Caki2 (cell line): ENCODE data around the gene ST6GALNAC3. TPM values are rescaled to one million over a fixed set of nuclear protein-coding genes. Genes with fewer than 3 reads are reported as not detected.
A peak's percentile ranks its signal among the peaks of the same experiment; 100 is the strongest.

Experiments used
- DNase-seq: peaks from one replicate; pipeline ENCODE4 v3.0.0-alpha.2; 2015; ENCODE audit warnings: low read depth
- in situ Hi-C: cut with HindIII; loops from 2 replicates; pipeline ENCODE4 v1.10.0; 2016; ENCODE audit warnings: low sequenced_read_pairs, low pct_unique_long_range_greater_than_20kb, mixed read lengths
- total RNA-seq: library from RNA; depleted of rRNA; stranded (reverse); fragments of >200 nt; shearing (Covaris generic); gene quantifications from 2 replicates; pipeline ENCODE4 v1.2.3, GENCODE V29; 2014; ENCODE audit warnings: low replicate concordance

The ST6GALNAC3 gene
- total RNA-seq, 1 experiment from 2014 or later = 0.81 TPM

DNA sequence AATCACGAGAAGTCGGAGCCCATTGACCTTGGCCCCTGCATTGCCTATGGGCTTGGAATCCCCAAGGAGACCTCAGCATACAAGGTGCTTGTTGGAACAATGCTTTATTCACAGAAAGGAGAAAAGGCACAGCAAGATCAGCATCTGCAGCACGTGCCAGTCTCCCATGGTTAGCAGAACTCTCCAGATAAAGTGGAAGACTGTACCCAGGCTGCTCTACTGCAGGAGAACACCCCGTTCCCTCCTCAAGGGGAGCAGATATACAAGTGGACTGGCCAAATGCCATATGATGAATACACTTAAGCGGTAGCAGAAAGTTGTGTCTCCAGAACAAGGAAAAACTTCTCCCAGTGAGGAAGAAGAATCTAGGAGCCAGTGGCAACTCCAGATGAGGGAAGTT, 53.5 kb downstream of the ST6GALNAC3 start:
- DNase-seq = no peak
- in situ Hi-C loops = no loop called here

DNA sequence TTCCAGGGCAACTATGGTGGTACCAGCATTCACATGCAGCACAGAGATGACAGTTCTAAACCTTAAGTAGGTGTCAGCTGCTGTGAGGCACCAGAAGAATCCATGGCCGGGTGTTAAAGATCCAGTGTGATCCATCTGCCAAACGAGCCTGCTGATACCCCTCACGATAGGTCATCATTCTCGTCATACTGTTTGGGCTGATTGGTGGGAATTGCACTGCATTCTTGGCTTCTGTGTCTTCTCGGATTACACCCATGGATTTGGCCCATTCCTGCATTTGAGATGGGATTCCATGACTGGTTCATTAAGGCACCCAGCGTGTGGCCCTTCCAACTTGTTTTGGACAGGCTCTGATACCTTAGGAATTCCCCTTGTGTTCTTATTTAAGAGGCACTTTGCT, 55.2 kb downstream of the ST6GALNAC3 start:
- no peak for DNase-seq
- in situ Hi-C loops = no loop called here

DNA sequence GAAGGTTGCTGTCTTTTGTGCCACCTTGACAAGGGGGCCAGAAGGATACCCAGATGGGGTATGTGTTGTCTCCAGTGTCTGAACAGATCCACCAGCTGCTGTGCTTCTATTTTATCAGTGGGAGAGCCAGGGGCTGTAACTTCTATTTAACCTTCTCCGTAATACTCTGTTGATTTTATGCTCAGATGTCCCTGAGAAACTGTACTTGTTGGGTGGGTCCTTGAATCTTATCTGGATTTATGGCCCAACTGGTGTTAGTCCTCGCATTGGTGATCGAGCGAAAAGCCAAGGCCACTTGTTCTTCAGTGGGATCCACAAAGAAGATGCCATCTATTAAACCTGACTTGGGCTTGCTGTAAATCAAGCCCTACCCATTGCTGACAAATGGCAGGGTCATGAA, 56.4 kb downstream of the ST6GALNAC3 start:
- no peak for DNase-seq

DNA sequence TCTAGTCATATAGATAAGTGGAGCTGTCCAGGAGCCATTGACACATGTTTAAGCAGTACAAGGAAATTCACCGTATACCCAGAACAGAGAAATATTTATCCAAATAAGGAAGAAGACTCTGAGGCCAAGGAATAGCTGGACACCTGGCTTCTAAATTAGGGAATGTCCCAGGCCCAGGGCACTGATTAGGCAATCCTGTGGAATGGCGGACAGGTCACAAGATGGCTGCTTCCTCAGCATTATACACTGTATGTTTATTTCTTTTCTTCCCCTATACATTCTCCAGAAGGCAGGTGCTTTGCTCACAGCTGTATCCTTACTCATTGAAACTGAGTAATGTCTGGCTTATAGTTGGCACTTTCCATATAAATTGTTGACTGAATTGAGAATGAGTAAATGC, 59.4 kb downstream of the ST6GALNAC3 start:
- DNase-seq = no peak
- in situ Hi-C loops = no loop called here

More for the DNA sequence above, 56.4 kb downstream of the ST6GALNAC3 start:
- in situ Hi-C loops = no loop called here

DNA sequence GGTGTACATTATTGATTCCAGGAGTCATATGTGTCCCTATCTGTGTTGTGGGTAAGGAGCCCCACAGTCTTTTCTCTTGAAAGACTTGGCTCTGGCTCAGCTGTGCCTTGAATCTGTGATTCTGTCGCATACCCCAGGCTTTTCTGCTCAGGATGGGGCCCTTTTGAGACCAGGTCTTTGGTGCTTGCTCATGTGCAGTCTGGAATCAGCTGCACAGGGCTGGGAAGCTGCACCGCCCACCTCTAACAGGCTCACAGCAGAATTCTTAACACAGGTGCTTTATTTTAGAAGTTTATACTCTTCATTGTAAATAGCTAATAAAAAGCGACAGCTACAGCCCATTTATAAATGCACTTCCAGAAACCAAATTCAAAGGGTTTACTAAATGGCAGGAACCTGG, 61.3 kb downstream of the ST6GALNAC3 start:
- in situ Hi-C loops = no loop called here
- DNase-seq = no peak

DNA sequence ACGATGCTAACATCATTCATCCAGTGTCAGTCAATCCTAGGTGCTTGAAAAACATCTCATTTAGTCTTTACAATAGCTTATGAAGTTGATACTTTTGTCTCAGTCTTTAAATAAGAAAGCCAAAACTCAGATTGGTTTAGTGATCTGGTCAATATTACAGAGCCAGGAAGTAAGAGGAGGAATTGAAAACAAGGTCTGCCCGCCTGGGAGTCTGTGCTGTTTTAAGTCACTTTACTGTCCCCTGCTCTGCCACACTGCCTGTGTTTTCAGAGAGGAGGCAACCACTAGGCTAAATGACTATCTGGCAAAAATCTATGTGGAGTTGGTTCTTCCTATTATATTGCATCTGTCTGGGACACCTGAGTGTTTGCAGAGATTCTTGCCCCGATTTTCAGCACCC, 62.3 kb downstream of the ST6GALNAC3 start:
- in situ Hi-C loops = no loop called here
- DNase-seq = no peak

DNA sequence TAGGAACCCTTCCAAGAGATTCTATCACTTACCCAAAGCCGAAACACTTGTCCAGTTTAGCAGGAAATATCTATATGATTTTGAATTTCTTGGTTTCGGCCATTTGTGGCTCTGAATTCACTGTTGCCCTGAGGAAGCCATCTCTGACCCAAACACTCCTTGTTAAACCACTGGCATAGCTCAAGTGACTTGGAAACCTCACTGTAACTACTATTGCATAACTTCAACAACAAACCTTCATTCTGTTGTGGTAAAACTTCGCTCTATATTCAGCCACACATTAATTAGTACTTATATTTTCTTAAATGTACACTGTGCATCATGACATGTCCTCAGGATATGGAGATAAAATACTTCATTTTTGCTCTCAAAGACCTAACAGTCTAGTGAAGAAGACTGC, 63.2 kb downstream of the ST6GALNAC3 start:
- in situ Hi-C loops = no loop called here
- DNase-seq = no peak

DNA sequence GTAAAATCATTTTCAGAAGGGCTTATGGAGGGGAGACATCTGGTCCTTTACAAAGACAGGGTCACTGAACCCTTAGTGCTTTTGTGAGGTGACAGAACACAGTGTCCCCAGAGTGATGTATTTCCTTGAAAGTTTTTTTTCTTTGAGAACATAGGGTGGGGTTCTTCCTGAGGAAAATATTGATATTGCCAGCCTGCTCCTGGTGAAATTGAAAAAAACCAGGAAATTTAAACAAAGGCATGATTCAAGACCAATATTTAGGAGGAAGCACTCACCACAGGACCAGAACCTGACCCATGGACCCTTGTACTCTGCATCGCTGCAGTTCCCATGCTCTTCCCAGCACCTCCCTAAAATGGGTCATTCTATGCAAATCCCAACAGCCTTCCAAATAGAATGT, 63.7 kb downstream of the ST6GALNAC3 start:
- in situ Hi-C loops = no loop called here
- no peak for DNase-seq

DNA sequence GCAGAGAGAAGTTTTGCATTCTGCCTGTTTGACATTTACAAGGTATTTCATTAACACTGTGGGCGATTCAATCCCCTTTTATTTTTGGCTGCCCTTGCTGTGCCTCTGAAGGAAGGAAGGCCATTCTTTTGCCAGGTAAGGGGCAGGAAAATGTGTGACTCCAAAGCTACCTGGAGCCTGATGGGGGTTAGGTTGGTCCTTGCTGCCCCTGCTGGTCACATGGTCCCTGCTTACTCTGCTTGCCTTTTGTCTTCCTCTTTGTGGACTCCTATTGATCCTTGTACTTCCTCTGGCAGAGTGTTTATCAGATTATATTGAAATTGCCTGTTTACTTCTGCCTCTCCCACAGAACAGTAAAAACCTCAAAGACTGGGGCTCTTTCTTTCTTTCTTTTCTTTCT, 65.7 kb downstream of the ST6GALNAC3 start:
- no peak for DNase-seq
- in situ Hi-C loops = no loop called here

DNA sequence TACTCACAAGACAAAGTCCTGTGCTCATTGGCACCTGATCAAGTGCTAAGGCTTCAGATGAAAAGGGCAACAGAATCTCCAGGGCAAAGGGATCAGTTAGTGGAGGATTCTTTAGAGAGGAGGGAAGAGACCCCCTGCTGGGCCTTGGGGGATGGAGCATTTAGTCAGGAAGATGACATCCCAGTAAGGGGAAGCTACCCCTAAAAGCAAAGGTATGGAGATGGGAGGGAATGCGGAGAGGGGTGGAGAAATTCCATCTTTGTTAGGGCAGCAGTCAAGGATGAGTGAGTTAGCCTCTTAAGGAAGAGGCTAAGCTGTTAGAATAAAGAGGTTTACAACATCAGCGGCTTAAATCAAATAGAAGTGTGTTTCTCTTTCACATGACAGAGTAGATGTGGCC, 67.4 kb downstream of the ST6GALNAC3 start:
- in situ Hi-C loops = no loop called here

DNA sequence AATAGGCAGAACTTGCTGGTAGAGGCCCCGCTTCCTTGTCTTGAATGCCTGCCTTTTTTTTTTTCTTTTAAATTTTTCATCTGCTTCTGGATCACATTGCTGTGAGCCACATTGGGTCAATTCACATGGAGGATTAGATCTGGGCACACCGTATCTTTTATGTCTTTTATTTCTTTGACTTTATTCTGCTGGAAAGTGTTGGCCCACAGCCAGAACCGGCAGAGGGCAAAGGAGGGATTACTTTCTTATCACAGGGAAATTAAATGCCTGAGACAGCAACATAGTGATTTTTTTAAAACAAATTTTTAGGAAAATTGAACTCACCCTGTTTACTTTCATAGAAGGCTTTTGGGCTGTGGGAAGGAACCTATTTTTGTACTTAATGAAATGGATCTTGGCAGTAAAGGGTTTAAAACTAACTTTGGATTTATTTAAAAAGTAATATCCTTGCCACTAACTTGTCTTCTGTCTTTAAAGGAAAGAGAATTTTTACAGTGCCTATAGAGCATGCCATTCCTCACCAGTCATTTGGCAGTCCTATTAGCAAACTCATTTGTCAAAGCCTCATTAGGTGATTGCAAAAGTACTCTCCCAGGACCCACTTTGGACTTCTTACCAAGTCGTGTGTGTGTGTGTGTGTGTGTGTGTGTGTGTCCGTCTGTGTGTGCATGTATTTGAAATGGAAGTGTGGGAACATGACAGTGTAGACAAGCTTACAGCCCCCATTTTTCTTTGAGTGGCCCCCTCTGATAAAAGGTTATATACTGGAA, 68.4 kb downstream of the ST6GALNAC3 start:
- DNase-seq = no peak
- in situ Hi-C loops = no loop called here

More for the DNA sequence above, 67.4 kb downstream of the ST6GALNAC3 start:
- DNase-seq = no peak

DNA sequence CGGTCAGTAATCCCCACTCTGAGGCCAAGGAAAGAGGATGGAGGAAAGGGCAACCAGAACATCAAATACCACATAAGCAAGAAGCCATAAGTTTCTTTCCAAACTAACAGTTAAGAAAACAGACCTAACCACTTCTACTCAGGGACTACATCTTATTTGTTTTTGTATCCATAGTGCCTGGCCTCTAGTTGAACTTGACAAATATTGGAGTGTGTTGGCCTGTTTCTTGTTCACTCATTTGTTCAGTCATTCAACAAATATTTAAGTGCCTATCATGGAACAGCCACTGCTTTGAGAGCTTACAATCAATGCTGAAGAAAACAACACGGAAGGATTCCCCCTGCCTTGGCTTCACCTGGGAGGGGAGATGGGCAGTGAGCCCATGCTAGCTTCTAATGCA, 69.7 kb downstream of the ST6GALNAC3 start:
- no peak for DNase-seq
- in situ Hi-C loops = no loop called here

DNA sequence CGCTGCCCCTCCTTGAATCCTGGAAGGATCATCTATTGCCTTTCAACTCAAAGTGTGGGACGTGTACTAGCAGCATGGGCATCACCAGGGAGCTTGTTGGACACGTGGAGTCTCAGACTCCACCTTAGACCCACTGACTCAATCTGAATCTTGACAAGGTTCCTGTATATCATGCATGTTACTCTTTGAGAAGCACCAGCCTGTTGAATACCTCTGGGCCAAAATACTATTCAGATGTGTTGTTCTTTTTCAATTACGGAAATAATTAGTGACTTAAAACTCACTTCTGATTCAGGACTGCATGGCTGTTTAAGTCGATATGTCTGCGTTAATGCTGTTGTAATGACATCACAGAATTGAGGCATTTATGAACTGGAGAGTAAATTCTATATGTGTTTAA, 70.8 kb downstream of the ST6GALNAC3 start:
- no peak for DNase-seq
- in situ Hi-C loops = no loop called here

DNA sequence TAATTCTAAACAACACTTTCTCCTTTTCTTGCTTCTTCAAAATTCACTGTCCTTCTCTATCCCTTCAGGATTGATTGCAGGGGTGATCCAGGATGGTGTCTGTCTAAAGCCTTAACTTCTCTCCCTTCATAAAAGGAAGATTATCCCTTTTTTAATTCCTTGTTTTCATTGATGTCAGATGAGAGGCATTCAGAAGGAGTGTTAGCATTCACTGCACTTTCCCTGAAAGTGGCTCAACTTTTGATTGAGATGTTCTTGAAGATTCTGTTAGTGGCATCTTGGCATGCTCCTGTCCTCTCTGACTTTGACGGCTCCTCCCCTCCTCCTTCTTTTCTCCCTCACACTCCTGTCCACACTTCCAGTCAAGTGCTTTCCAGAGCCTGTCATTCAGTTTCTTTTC, 71.6 kb downstream of the ST6GALNAC3 start:
- no peak for DNase-seq

DNA sequence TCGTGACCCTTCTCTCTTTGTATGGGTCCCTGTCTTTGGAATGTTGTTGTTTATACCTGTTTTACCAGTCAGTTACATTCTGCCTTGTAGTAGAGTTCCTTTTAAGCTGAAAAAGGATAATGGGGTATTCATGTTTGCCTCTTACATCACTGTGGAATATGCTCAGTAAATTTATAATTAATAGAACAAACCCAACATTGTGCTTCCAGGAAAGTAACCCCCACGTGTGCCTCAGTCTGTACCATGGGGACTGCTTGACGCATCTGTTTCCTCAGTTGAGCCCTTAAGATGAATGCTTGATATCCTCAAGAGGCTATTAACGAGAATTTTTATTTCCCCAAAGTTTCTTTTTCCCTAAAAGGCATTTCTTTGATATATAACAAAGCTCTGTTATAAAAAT, 73.4 kb downstream of the ST6GALNAC3 start:
- in situ Hi-C loops = no loop called here
- DNase-seq = no peak

More for the DNA sequence above, 71.6 kb downstream of the ST6GALNAC3 start:
- in situ Hi-C loops = no loop called here

DNA sequence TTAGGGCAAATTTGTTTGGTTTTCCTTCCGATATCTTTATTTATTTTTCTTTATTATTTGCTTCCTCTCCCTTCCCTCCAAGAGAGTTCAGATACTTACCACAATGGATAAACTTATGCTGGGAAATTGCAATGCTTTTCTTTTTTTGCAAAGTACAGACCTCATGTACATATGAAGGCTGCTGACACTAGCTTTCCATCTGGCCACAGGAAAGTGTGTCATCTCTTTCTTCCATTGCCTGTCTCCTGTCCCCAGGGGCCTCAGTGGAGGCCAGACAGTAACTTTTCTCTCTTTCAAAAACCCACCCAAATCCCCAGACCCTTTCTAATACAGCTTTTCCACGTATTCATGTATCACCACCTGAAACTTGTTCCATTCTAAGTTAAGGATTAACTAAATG, 73.9 kb downstream of the ST6GALNAC3 start:
- DNase-seq = no peak
- in situ Hi-C loops = no loop called here

DNA sequence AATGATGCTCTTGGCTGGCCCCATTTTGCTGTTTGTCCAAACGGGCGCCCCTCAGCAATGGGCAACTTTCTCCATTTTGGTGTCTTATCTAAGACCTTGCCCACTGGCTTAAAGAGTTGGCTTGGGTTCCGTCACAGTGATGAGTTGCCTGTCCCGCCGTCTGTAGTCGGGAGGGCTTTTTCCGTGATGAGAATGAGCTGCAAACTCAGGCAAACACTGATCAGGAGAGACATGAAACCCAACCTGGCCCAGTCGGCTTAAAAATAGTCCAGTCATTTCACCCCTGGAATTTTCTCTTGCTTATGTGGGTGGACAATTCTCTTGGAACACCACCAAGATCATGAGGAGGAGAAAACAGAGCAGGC, 79.3 kb downstream of the ST6GALNAC3 start:
- no peak for DNase-seq
- in situ Hi-C loops = no loop called here

DNA sequence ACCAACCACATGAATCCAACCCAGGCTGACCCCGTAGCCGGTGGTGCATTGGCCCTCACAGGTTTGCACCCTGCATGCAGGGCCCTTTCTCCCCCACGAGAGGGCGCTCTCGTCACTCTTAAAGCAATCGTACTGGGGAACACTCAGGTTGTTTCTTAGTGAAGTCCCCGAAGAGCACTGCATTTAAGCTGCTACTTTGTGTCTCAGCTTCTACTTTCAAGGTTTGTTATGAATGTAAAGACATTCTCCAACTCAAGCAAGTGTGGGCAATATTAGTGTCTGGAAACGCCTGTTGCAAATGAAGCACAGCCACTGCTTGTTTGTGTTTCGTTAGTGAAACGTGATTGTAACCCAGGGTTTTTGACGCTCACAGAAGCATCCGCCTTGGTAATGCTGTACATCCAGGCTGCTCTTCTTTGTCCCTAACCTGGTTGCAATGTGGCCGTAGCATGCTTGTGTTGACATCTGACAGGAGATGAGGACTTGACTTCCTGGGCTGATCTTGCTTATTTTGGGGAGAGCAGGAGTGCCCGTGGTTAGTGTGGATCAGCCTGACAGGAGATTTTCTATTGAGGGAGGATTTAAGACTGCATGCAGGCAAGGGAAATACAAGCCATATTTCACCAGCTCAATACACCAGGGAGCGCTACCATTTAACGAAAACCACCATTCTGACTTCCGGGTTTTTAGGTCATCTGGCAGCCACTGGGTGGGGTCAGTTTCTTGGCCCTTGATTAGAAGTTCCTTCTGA, 79.8 kb downstream of the ST6GALNAC3 start:
- in situ Hi-C loops = no loop called here
- DNase-seq = peak; percentile 62

DNA sequence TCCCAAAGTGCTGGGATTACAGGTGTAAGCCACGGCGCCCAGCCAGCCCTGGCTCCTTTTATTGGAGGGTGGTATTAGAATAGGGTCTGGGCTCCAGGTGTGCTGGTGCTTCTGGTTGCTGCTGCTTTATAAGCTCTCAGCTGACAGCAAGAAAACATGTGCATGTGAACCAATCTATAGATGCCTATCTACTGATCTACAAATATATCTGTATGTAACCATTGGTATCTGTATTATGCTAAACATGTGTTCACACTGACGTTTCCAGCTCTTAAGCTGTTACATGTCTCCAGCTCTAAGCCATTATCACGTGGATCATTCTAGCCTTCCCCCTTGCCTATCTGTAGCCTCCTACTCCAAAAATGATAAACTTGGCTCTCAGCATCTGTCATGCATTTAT, 82.4 kb downstream of the ST6GALNAC3 start:
- no peak for DNase-seq
- in situ Hi-C loops = no loop called here

DNA sequence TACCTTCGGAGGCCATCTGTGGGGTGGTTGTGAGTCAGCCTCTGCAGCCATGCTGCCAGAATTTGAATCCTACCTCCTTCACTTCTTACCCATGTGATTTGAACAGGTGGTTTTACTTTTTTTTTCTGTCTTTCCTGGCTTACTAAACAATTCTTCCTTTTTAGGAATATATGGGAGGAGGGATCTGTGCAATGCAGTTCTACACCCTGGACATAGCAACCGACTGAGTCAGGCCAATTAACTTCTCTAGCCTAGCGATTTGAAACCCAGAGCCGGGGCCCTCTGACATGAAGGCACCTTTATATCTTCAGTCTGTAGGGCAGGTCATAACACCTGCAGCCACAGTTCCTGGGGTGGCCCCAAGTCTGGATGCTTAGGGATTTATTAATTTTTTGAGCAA, 83.6 kb downstream of the ST6GALNAC3 start:
- DNase-seq = no peak
- in situ Hi-C loops = no loop called here
